Epithelial cell of esophagus (primary cell): ENCODE measurements around the gene ERCC6.

Experiments used
- DNase-seq: peaks from one replicate; pipeline ENCODE4 v3.0.0; 2010; ENCODE audit warnings: low read depth
- H3K4me3 ChIP-seq: 2 replicates; pipeline ENCODE4 v1.5.1; 2011; ENCODE audit warnings: mild to moderate bottlenecking, low read length, control low read depth
- CTCF ChIP-seq: IDR thresholded peaks from 2 replicates; pipeline ENCODE4 v1.5.1; 2011; ENCODE audit warnings: low read depth, mild to moderate bottlenecking, low read length, control low read depth, inconsistent platforms; ENCODE audit not compliant: insufficient read depth; ENCODE audit errors: missing control alignments

Gene ERCC6

GRCh38 chr10:49508249-49508648 lies 30.7 kb downstream of the ERCC6 start:
- H3K4me3 ChIP-seq: no peak overlapping the region
- no peak for DNase-seq
- no peak for TF ChIP-seq CTCF

- no peak for TF ChIP-seq CTCF
- H3K4me3 ChIP-seq: no peak overlapping the region
- no peak for DNase-seq
Measured at GRCh38 chr10:49505589-49505988, 33.3 kb downstream of the ERCC6 start.

GRCh38 chr10:49505076-49505475 lies 33.8 kb downstream of the ERCC6 start:
- peak; percentile 22 for DNase-seq
- no peak for TF ChIP-seq CTCF

GRCh38 chr10:49504528-49504927 lies 34.4 kb downstream of the ERCC6 start:
- DNase-seq: no peak
- no peak overlapping the region for H3K4me3 ChIP-seq
- no peak for TF ChIP-seq CTCF

More at GRCh38 chr10:49505076-49505475, 33.8 kb downstream of the ERCC6 start:
- H3K4me3 ChIP-seq: no peak overlapping the region

- DNase-seq: no peak
- H3K4me3 ChIP-seq: no peak overlapping the region
- no peak for TF ChIP-seq CTCF
Measured at GRCh38 chr10:49502358-49502757, 36.6 kb downstream of the ERCC6 start.

GRCh38 chr10:49500412-49500811 lies 38.5 kb downstream of the ERCC6 start:
- DNase-seq: no peak
- TF ChIP-seq CTCF: no peak
- no peak overlapping the region for H3K4me3 ChIP-seq

- no peak for TF ChIP-seq CTCF
- DNase-seq: no peak
- no peak overlapping the region for H3K4me3 ChIP-seq
Measured at GRCh38 chr10:49499305-49499851, 39.5 kb downstream of the ERCC6 start.
